Suprapubic skin (tissue), 4 donors: ENCODE data around the gene RASSF8. TPM values are rescaled to one million over a fixed set of nuclear protein-coding genes. Genes with fewer than 3 reads are reported as not detected.

ENCODE experiments used
- DNase-seq, 2 donors: peaks; one replicate each; pipeline ENCODE4 v3.0.0-alpha.2; 2019; ENCODE audit warnings: low spot score in 2 of 2
- H3K27ac ChIP-seq: fragments of 200-600 bp; sonication (generic); one replicate; pipeline ENCODE4 v1.5.1; 2019
- H3K27me3 ChIP-seq: fragments of 200-600 bp; sonication (generic); one replicate; pipeline ENCODE4 v1.5.1; 2019
- H3K36me3 ChIP-seq: fragments of 200-600 bp; sonication (generic); one replicate; pipeline ENCODE4 v1.5.1; 2019
- H3K4me1 ChIP-seq: fragments of 200-600 bp; sonication (generic); one replicate; pipeline ENCODE4 v1.5.1; 2019
- H3K4me3 ChIP-seq: fragments of 200-600 bp; sonication (generic); one replicate; pipeline ENCODE4 v1.5.1; 2019; ENCODE audit warnings: mild to moderate bottlenecking
- H3K9me3 ChIP-seq: fragments of 200-600 bp; sonication (generic); one replicate; pipeline ENCODE4 v1.5.1; 2019
- CTCF ChIP-seq, 2 donors: fragments of 200-600 bp in 1 of 2; fragments of 450-650 bp in 1 of 2; sonication (generic) in 1 of 2; IDR thresholded peaks; one replicate each; pipeline ENCODE4 v1.5.1; 2016 to 2019; ENCODE audit warnings: antibody characterized with exemption in 2 of 2, mild to moderate bottlenecking in 1 of 2, moderate library complexity in 1 of 2
- EP300 ChIP-seq: sonication (generic); formaldehyde crosslinking; IDR thresholded peaks from one replicate; pipeline ENCODE4 v1.6.1; 2017; ENCODE audit warnings: antibody characterized with exemption
- POLR2A ChIP-seq, 2 donors: fragments of 450-650 bp; IDR thresholded peaks; one replicate each; pipeline ENCODE4 v1.6.1; 2017; ENCODE audit warnings: antibody characterized with exemption in 2 of 2, mild to moderate bottlenecking in 2 of 2, moderate library complexity in 2 of 2
- POLR2AphosphoS5 ChIP-seq, 3 donors: sonication (generic); formaldehyde crosslinking; IDR thresholded peaks; one replicate each; pipeline ENCODE4 v1.6.1; 2017; ENCODE audit warnings: antibody characterized with exemption in 3 of 3
- WGBS: methylation state at CpG from one replicate; pipeline ENCODE4 v1.1.5; 2018; 5-methylcytosine and 5-hydroxymethylcytosine counted together
- total RNA-seq, 4 donors: library from RNA; depleted of rRNA; stranded (reverse); fragments of >200 nt; gene quantifications; one replicate each; pipeline ENCODE4 v1.1.0, GENCODE V29; 2016

RASSF8 gene
- total RNA-seq, 4 donors from 2014 or later, result 5.4 to 14.2 (median 6.1) TPM

GRCh38 chr12:26091822-26092221 is 133.3 kb downstream of the RASSF8 start:
- no peak overlapping the region for H3K27ac ChIP-seq
- TF ChIP-seq POLR2AphosphoS5 (IDR thresholded peaks at IDR 0.05) (no peak), CTCF (IDR thresholded peaks at IDR 0.05) (no peak)
- no peaks in the 10 kb centered on the region for H3K9me3 ChIP-seq
- no peaks in the 10 kb centered on the region for H3K36me3 ChIP-seq
- 84% methylated on average over 6 of the region's 6 CpGs for WGBS
- DNase-seq, result no peak
- H3K27me3 ChIP-seq, result no peaks in the 10 kb centered on the region
- H3K4me3 ChIP-seq, result no peak overlapping the region
- no peaks in the 10 kb centered on the region for H3K4me1 ChIP-seq

- DNase-seq, result no peak
- TF ChIP-seq POLR2AphosphoS5 (IDR thresholded peaks at IDR 0.05), result no peak
- TF ChIP-seq CTCF (IDR thresholded peaks at IDR 0.05), result no peak
- no peak for TF ChIP-seq EP300
- Histone ChIP-seq H3K27ac (no peak overlapping the region), H3K36me3 (no peaks in the 10 kb centered on the region), H3K9me3 (no peaks in the 10 kb centered on the region), H3K4me1 (no peaks in the 10 kb centered on the region), H3K27me3 (no peaks in the 10 kb centered on the region), H3K4me3 (no peak overlapping the region)
- WGBS, result 85% methylated on average over 4 of the region's 4 CpGs
These were observed 134.0 kb downstream of the RASSF8 start for GRCh38 chr12:26092346-26093105.

- DNase-seq, result no peak
- TF ChIP-seq CTCF (IDR thresholded peaks at IDR 0.05) (no peak), POLR2A (IDR thresholded peaks at IDR 0.05) (no peak), POLR2AphosphoS5 (IDR thresholded peaks at IDR 0.05) (no peak), EP300 (no peak)
- Histone ChIP-seq H3K36me3 (no peaks in the 10 kb centered on the region), H3K9me3 (no peaks in the 10 kb centered on the region), H3K27ac (no peak overlapping the region), H3K4me3 (no peak overlapping the region), H3K4me1 (no peaks in the 10 kb centered on the region), H3K27me3 (no peaks in the 10 kb centered on the region)
- 94% methylated on average over 2 of the region's 2 CpGs for WGBS
These were observed 136.7 kb downstream of the RASSF8 start for GRCh38 chr12:26095186-26095585.

- TF ChIP-seq POLR2AphosphoS5 (IDR thresholded peaks at IDR 0.05), result no peak
- TF ChIP-seq CTCF (IDR thresholded peaks at IDR 0.05), result no peak
- TF ChIP-seq EP300, result no peak
- H3K27me3 ChIP-seq, result no peaks in the 10 kb centered on the region
- no peak for DNase-seq
- no peaks in the 10 kb centered on the region for H3K9me3 ChIP-seq
- no peak overlapping the region for H3K4me3 ChIP-seq
- peaks cover 2% of the 10 kb centered on the region for H3K4me1 ChIP-seq
- WGBS, result 100% methylated on average over 2 of the region's 2 CpGs
- H3K36me3 ChIP-seq, result no peaks in the 10 kb centered on the region
- H3K27ac ChIP-seq, result no peak overlapping the region
These were observed 137.6 kb downstream of the RASSF8 start for GRCh38 chr12:26096036-26096435.

- 17% methylated on average over 6 of the region's 6 CpGs for WGBS
- peak in 1 of 2 donors; percentile 78 for DNase-seq
- Histone ChIP-seq H3K9me3 (no peaks in the 10 kb centered on the region), H3K4me3 (no peak overlapping the region), H3K27ac (no peak overlapping the region), H3K4me1 (peaks cover 11% of the 10 kb centered on the region), H3K27me3 (no peaks in the 10 kb centered on the region), H3K36me3 (no peaks in the 10 kb centered on the region)
- TF ChIP-seq POLR2AphosphoS5 (IDR thresholded peaks at IDR 0.05) (no peak), CTCF (IDR thresholded peaks at IDR 0.05) (peak; percentile 90 to 97)
These were observed 138.8 kb downstream of the RASSF8 start for GRCh38 chr12:26097046-26097878.
